ENCODE data around the gene CORO2A.

DNA sequence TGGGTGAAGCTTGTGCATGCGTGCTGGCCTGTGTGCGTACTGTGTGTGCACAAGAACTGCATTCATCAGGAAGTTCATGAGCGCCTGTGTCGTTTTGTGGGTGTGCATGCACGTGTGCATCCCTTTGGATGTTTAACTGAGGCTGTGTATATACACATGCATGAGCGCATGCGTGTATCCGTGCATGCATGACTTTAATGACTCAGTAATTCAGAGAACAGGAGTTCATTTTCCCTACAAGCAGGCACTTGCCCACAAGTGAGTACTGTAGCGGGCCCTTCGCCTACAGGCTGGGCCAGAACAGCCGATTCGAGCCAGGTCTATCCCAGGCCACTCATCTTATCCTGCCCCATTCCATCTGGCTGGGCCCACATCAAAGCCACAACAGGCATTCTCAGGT is 29.8 kb downstream of the CORO2A start:
- TF ChIP-seq, protein P1, sequence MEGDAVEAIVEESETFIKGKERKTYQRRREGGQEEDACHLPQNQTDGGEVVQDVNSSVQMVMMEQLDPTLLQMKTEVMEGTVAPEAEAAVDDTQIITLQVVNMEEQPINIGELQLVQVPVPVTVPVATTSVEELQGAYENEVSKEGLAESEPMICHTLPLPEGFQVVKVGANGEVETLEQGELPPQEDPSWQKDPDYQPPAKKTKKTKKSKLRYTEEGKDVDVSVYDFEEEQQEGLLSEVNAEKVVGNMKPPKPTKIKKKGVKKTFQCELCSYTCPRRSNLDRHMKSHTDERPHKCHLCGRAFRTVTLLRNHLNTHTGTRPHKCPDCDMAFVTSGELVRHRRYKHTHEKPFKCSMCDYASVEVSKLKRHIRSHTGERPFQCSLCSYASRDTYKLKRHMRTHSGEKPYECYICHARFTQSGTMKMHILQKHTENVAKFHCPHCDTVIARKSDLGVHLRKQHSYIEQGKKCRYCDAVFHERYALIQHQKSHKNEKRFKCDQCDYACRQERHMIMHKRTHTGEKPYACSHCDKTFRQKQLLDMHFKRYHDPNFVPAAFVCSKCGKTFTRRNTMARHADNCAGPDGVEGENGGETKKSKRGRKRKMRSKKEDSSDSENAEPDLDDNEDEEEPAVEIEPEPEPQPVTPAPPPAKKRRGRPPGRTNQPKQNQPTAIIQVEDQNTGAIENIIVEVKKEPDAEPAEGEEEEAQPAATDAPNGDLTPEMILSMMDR (IDR thresholded peaks at IDR 0.05; ENCODE audit: borderline replicate concordance, extremely low read depth, low read length, poor library complexity, severe bottlenecking), result no peak
- TF ChIP-seq EZH2 (IDR thresholded peaks at IDR 0.05; ENCODE audit: borderline replicate concordance, low read depth, low read length, severe bottlenecking), result no peak
